ENCODE measurements around the gene MAP2K3.

GRCh38 chr17:21275047-21275578 is 9.4 kb upstream of the MAP2K3 start:
- TF ChIP-seq CTCF (conservative IDR thresholded peaks at IDR 0.05; ENCODE audit: low read length): no peak
- TF ChIP-seq EZH2phosphoT487 (IDR thresholded peaks at IDR 0.05; ENCODE audit: borderline replicate concordance, low read depth, low read length): no peak
